Large intestine (tissue), 1 donor: ENCODE measurements around the gene LIPT2. TPM values are rescaled to one million over a fixed set of nuclear protein-coding genes. Genes with fewer than 3 reads are reported as not detected.

Experiments
- polyA plus RNA-seq: library from polyadenylated mRNA; unstranded; fragments of 120-200 nt; gene quantifications from one replicate; pipeline ENCODE4 v1.2.1, GENCODE V29; 2013

The LIPT2 gene
- polyA plus RNA-seq, 1 donor: 6.8 TPM

Other genes starting within 250 kb of the LIPT2 start
- gene P4HA3, start 182.1 kb downstream of the LIPT2 start, polyA plus RNA-seq: 1.3 TPM
- gene PGM2L1, start 95.3 kb downstream of the LIPT2 start, polyA plus RNA-seq: 6.7 TPM
- 33.1 TPM for gene KCNE3, start 26.2 kb downstream of the LIPT2 start, polyA plus RNA-seq
- gene POLD3, start 98.9 kb upstream of the LIPT2 start, polyA plus RNA-seq: 16.9 TPM
- gene CHRDL2, start 237.7 kb upstream of the LIPT2 start, polyA plus RNA-seq: 2.4 TPM